HepG2 (cell line): Measurements from ENCODE around the gene INHBE. TPM values are rescaled to one million over a fixed set of nuclear protein-coding genes. Genes with fewer than 3 reads are reported as not detected.

Experiments
- AHDC1 ChIP-seq: sonication (generic); formaldehyde crosslinking; IDR thresholded peaks from 2 replicates; pipeline ENCODE4 v1.5.1; 2020; ENCODE audit warnings: mild to moderate bottlenecking, missing genetic modification reagents, borderline replicate concordance
- ATF1 ChIP-seq: IDR thresholded peaks from 2 replicates; pipeline ENCODE4 v1.6.1; 2016; ENCODE audit warnings: mild to moderate bottlenecking, control low read depth
- BHLHE40 ChIP-seq: IDR thresholded peaks from 2 replicates; pipeline ENCODE4 v1.6.1; 2011; ENCODE audit warnings: low read length, improper control_type of control experiment
- CBFB ChIP-seq: sonication (generic); formaldehyde crosslinking; IDR thresholded peaks from 2 replicates; pipeline ENCODE4 v1.4.0; 2020; ENCODE audit warnings: missing genetic modification reagents
- CSRNP1 ChIP-seq: sonication (generic); formaldehyde crosslinking; IDR thresholded peaks from 2 replicates; pipeline ENCODE4 v1.8.1; 2023; ENCODE audit warnings: mild to moderate bottlenecking, missing genetic modification reagents
- DR1 ChIP-seq: sonication (generic); formaldehyde crosslinking; IDR thresholded peaks from 2 replicates; pipeline ENCODE4 v1.8.0; 2021; ENCODE audit warnings: mild to moderate bottlenecking, missing genetic modification reagents, inconsistent platforms
- FOXO1 ChIP-seq: sonication (generic); formaldehyde crosslinking; IDR thresholded peaks from 2 replicates; pipeline ENCODE4 v1.4.0; 2020; ENCODE audit warnings: missing genetic modification reagents
- HOXA7 ChIP-seq: sonication (generic); formaldehyde crosslinking; IDR thresholded peaks from 2 replicates; pipeline ENCODE4 v1.8.1; 2022; ENCODE audit warnings: mild to moderate bottlenecking, missing genetic modification reagents, moderate library complexity
- KMT2A ChIP-seq: sonication (generic); formaldehyde crosslinking; IDR thresholded peaks from 2 replicates; pipeline ENCODE4 v1.4.0; 2020; ENCODE audit warnings: missing genetic modification reagents
- NFIC ChIP-seq: IDR thresholded peaks from 2 replicates; pipeline ENCODE4 v1.6.1; 2012; ENCODE audit warnings: mild to moderate bottlenecking, low read length, inconsistent platforms
- REST ChIP-seq, 2 experiments: IDR thresholded peaks; 2 replicates each; pipeline ENCODE4 v1.6.1; 2011 to 2012; ENCODE audit warnings: low read length in 2 of 2, borderline replicate concordance in 1 of 2, low read depth in 1 of 2, mild to moderate bottlenecking in 1 of 2, moderate library complexity in 1 of 2
- SMARCC2 ChIP-seq: fragments of 450-650 bp; IDR thresholded peaks from 2 replicates; pipeline ENCODE4 v1.6.1; 2017; ENCODE audit warnings: antibody characterized with exemption, mild to moderate bottlenecking
- SP140L ChIP-seq: sonication (generic); formaldehyde crosslinking; IDR thresholded peaks from 2 replicates; pipeline ENCODE4 v1.4.0; 2020; ENCODE audit warnings: missing genetic modification reagents, borderline replicate concordance
- TAF1 ChIP-seq: sonication (generic); formaldehyde crosslinking; IDR thresholded peaks from 2 replicates; pipeline ENCODE4 v1.4.0; 2020; ENCODE audit warnings: missing genetic modification reagents
- ZNF274 ChIP-seq: sonication (generic); formaldehyde crosslinking; IDR thresholded peaks from 2 replicates; pipeline ENCODE4 v1.5.1; 2020; ENCODE audit warnings: mild to moderate bottlenecking, missing genetic modification reagents
- ZNF557 ChIP-seq: sonication (generic); formaldehyde crosslinking; IDR thresholded peaks from 2 replicates; pipeline ENCODE4 v1.4.0; 2020; ENCODE audit warnings: missing genetic modification reagents
- ZNF615 ChIP-seq: sonication (generic); formaldehyde crosslinking; IDR thresholded peaks from 2 replicates; pipeline ENCODE4 v1.5.0; 2020; ENCODE audit warnings: mild to moderate bottlenecking, missing genetic modification reagents, borderline replicate concordance
- ZNF761 ChIP-seq: sonication (generic); formaldehyde crosslinking; conservative IDR thresholded peaks from 2 replicates; pipeline ENCODE4 v1.4.0; 2020; ENCODE audit warnings: mild to moderate bottlenecking, missing genetic modification reagents
- ZNF781 ChIP-seq: sonication (generic); formaldehyde crosslinking; IDR thresholded peaks from 2 replicates; pipeline ENCODE4 v1.5.1; 2020; ENCODE audit warnings: borderline replicate concordance, mild to moderate bottlenecking, missing genetic modification reagents; ENCODE audit errors: not compliant biosample characterization
- ZSCAN9 ChIP-seq: IDR thresholded peaks from 2 replicates; pipeline ENCODE4 v1.6.1; 2016; ENCODE audit warnings: borderline replicate concordance
- polyA plus RNA-seq, 8 experiments: library from polyadenylated mRNA; depleted of rRNA in 3 of 8; stranded (reverse) in 7 of 8; unstranded in 1 of 8; fragments of >200 nt; fragmentation: Illumina TruSeq in 4 of 8; extraction: Trizol in 4 of 8; gene quantifications; 2 replicates each; pipeline versions ENCODE4 v1.2.1 to v1.2.3, GENCODE V29; 2011 to 2016; ENCODE audit warnings: low read depth in 4 of 8, missing spikeins in 1 of 8, mixed read lengths in 1 of 8; ENCODE audit not compliant: insufficient read depth in 1 of 8
- total RNA-seq, 5 experiments: library from RNA; depleted of rRNA; stranded (reverse); fragments of >200 nt; fragmentation: Illumina TruSeq; extraction: Trizol; gene quantifications; 2 replicates each; pipeline ENCODE4 v1.2.3, GENCODE V29; 2016; ENCODE audit warnings: low read depth in 1 of 5

The INHBE gene
- total and polyA plus RNA-seq, 2 of the 13 experiments (the other 11 are each of a cell fraction or from before 2014, with no cell fraction given) = 17.0 to 32.0 TPM

- TF ChIP-seq ZNF781 (CRISPR knock-in tag) (peak; percentile 27), REST (IDR thresholded peaks at IDR 0.05; ENCODE audit: borderline replicate concordance in 1 of 2, low read depth in 1 of 2, low read length in 2 of 2) (peak in 1 of 2 experiments; percentile 35; a peak in 1 of 4 replicates), FOXO1 (CRISPR knock-in tag) (peak; percentile 66; the same call in 1 of the 2 replicates), CBFB (CRISPR knock-in tag) (peak; percentile 77), ZSCAN9 (CRISPR knock-in tag) (peak; percentile 39; the same call in 1 of the 2 replicates), ZNF761 (CRISPR knock-in tag) (0 out of 2 replicates have a peak, but pooled peaks have one; percentile 58), AHDC1 (peak; percentile 75), NFIC (no peak), KMT2A (CRISPR knock-in tag) (peak; percentile 88), BHLHE40 (peak; percentile 64; the same call in 1 of the 2 replicates), TAF1 (CRISPR knock-in tag) (peak; percentile 78; the same call in 1 of the 2 replicates), SMARCC2 (no peak), CSRNP1 (0 out of 2 replicates have a peak, but pooled peaks have one; percentile 64), ZNF274 (CRISPR knock-in tag) (peak; percentile 82), ATF1 (CRISPR knock-in tag) (peak; percentile 84), SP140L (no peak), ZNF557 (CRISPR knock-in tag) (0 out of 2 replicates have a peak, but pooled peaks have one; percentile 65), ZNF615 (CRISPR knock-in tag) (no peak), HOXA7 (CRISPR knock-in tag) (no peak), DR1 (peak; percentile 74)
Measured at GRCh38 chr12:57430931-57431566, 24.1 kb upstream of the INHBE start, which contains the start of gene R3HDM2 (continued).
